Endothelial cell of umbilical vein (primary cell): ENCODE results near the gene GPSM1.

Experiments used
- CTCF ChIP-seq, 2 donors: IDR thresholded peaks; 1 replicate in 1 of 2; 2 replicates in 1 of 2; pipeline ENCODE4 v1.5.1; 2011; ENCODE audit warnings: low read length in 2 of 2, mild to moderate bottlenecking in 2 of 2, moderate library complexity in 2 of 2, control low read depth in 1 of 2, inconsistent platforms in 1 of 2, low read depth in 1 of 2; ENCODE audit not compliant: insufficient read depth in 1 of 2; ENCODE audit errors: extremely low read depth in 1 of 2
- EZH2 ChIP-seq: IDR thresholded peaks from 2 replicates; pipeline ENCODE4 v1.6.1; 2012; ENCODE audit warnings: borderline replicate concordance, low read depth, mild to moderate bottlenecking, moderate library complexity, low read length, inconsistent platforms; ENCODE audit not compliant: severe bottlenecking
- FOS ChIP-seq: IDR thresholded peaks from 2 replicates; pipeline ENCODE4 v1.6.1; 2011; ENCODE audit warnings: mild to moderate bottlenecking, low read length, moderate library complexity, borderline replicate concordance; ENCODE audit not compliant: insufficient read depth
- GATA2 ChIP-seq: IDR thresholded peaks from 2 replicates; pipeline ENCODE4 v1.7.0; 2011; ENCODE audit warnings: low read depth, mild to moderate bottlenecking, moderate library complexity, mixed read lengths, low read length; ENCODE audit not compliant: insufficient read length, insufficient read depth
- JUN ChIP-seq: IDR thresholded peaks from 2 replicates; pipeline ENCODE4 v1.6.1; 2011; ENCODE audit warnings: borderline replicate concordance, low read depth; ENCODE audit not compliant: insufficient read length, insufficient read depth
- MAX ChIP-seq: IDR thresholded peaks from 2 replicates; pipeline ENCODE4 v1.6.1; 2011; ENCODE audit not compliant: insufficient read depth, insufficient read length
- POLR2A ChIP-seq: IDR thresholded peaks from 2 replicates; pipeline ENCODE4 v1.6.1; 2012; ENCODE audit warnings: low read depth, mild to moderate bottlenecking, control low read depth, low read length
- POLR2AphosphoS5 ChIP-seq: IDR thresholded peaks from 2 replicates; pipeline ENCODE4 v1.6.1; 2012; ENCODE audit warnings: low read depth, mild to moderate bottlenecking, control low read depth, low read length, moderate library complexity; ENCODE audit not compliant: insufficient read depth

DNA sequence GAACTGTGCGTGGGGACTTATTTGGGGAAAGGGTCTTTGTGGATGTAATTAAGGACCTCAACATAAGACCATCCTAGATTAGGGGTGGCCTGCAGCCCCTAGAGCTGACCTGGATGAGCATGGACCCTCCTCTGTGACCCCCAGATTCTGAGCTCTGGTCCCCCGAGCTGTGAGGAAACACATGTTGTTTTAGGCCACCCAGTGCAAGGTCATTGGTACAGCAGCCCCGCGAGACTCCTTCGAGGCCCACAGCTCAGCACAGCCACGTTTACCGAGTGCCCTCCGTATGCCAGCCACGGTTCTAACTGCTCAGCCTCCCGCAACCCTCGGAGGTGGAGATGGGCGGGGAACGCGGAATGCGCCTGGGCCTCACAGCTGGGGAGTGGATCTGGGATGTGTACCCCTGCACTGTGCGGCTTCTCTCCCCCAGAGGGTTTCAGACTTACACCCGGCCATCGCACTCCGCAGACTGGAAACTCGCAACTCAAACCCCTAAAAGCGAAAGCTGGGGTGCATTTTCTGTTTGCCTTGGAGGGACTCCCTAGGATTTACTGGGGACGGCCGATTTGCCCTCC, 4.5 kb upstream of the GPSM1 start:
- TF ChIP-seq CTCF (IDR thresholded peaks at IDR 0.05; ENCODE audit: extremely low read depth in 1 of 2, insufficient read depth in 1 of 2, low read depth in 1 of 2, low read length in 2 of 2) (no peak), EZH2 (no peak), POLR2A (no peak), MAX (no peak), POLR2AphosphoS5 (no peak), JUN (no peak), GATA2 (no peak), FOS (no peak)
